ENCODE measurements around the gene FMNL2.

The FMNL2 gene

DNA sequence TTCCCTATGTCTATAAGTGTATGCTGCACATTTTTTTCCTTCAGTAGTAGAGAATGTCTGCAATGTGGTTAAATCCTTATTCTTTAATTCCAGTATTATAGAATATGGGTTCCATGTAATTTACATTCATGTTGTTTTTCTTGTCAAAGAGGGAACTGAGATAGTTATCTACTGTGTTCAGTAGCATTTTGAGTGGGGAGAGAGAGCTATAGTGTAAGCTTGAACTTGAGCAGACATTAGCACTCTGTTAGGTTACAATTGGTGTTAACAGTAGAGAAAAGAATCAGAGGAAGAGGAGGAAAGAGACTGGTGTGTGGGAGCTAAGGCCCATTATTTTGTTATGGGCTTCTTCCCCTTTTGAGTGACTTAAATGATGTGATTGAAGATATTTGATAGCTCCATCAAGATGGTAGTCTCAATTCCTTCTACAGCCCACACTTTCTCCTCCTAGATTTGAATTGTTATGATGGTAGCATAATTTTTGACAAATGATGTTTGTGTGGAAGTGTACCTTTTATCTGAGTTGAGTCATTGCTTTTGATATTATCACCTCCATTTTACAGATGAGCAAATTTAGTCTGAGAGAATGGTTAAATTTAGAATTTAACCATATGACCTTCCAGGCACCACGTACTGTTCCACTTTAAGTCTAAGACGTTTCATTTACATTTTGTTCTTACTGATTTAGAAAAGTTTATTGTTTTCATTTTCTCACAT is 71.3 kb downstream of the FMNL2 start:
- DNase-seq = no peak

DNA sequence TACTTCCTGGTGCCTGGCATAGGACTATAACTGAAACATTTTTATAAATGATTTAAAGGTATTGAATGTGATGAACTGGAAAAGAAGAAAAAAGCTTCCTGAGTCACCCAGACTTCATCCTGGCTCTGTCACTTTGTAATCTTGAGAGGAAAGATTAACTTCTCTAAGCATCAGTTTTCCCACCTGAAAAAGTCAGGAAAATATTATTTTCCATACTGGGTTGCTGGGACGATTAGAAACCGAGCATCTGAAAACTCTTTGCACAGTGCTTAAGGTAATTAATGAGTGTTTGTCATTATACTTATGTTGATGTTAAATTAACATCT is 71.8 kb downstream of the FMNL2 start:
- DNase-seq = no peak

GRCh38 chr2:152407204-152407721 is 72.3 kb downstream of the FMNL2 start:
- no peak for DNase-seq

DNA sequence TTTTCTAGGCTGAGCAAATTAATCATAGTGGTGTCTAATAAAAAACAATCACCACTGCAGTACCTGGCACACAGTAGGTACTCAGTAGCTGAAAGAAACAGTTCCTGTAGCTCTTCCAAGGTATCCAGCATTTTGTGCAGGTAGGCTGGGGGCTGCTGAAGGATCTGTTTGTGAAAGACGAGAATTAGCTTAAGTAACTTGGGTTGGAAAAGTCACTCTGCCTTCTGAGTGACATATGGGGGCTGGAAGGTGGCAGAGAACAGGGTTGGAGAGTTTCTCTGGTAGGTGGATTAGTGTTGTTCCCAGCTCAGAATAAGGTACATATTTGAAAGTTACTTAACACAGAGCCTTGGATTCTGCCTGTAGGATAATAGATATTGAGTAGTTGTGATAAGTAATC is 72.8 kb downstream of the FMNL2 start:
- DNase-seq = no peak

DNA sequence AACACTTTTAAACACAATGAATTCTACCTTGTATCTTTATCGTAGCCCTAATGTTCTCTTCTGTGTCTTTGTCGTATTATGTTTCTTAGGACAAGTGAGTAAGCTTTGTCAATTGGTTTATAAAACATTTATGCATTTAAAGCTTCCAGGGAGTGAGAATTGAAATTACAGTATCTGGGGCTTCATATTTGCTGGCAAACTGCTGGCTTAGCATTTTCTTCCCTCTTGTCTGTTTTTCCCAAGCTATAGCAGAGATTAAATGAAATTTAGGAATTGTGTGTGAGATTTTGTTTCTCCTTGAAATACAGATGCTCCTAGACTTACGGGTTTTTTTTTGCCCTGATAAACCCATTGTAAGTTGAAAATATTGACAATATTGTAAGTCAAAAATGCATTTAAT is 73.3 kb downstream of the FMNL2 start:
- no peak for DNase-seq

GRCh38 chr2:152409386-152410164 is 74.6 kb downstream of the FMNL2 start:
- no peak for DNase-seq

- DNase-seq = no peak
Observed at GRCh38 chr2:152410165-152410597, 75.2 kb downstream of the FMNL2 start.

GRCh38 chr2:152411154-152411553 is 76.2 kb downstream of the FMNL2 start:
- no peak for DNase-seq

DNA sequence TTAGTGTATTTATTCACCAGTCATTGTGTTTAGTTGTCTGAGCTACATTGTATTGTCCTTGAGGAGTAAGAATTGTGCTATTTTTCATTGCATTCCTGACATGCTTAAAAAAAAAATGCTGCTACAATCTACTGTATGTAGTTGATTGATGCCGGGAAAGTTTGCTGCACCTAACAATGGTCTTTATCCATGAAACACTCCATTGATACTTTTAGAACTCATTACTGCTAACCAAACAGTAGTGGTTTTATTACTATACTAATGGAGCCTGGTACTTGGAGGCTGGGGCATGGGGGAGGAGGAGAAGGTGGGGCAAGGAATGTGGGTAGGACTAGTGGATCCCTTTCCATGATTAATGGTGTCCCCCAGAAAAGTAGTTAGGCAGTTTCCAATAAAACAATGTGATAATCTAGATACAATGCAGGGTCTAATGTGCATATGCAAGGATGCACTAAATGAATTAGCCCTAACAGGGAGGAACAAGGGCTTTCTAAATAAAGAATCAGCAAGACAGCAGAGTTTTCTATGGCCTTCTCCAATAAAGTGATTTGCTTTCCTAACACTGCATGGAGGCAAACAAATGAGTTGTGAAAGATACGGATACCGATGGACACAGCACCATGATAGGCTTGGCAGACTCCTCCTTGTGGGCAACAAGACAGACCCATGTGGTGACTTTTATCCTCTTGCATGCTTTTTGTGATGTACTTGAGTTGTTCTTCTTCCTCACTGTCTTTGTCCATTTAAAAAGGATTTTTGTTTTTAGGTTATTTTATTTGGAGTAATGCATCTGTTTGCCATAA is 78.5 kb downstream of the FMNL2 start:
- no peak for DNase-seq

- no peak for DNase-seq
Observed at GRCh38 chr2:152415231-152415642, 80.3 kb downstream of the FMNL2 start.

DNA sequence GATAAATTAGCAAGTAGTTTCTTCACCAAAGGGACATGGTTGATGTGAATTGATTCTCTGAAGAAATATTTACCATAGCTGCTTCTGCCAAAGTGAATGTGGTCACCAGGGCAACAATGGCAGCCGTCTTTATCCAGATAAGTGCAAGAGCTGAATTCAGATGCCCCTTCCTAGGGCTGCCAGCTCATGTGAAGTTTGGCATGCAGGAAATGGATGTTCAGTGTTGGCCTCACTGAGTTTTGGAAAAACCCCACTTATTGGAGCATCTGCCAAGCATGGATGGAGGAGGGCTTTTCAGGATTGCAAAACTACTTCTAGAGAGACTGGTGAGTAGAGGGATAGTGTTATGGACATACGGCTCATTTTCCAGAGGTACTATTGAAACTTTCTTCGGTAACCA is 80.8 kb downstream of the FMNL2 start:
- DNase-seq = no peak

- DNase-seq = no peak
Observed at GRCh38 chr2:152418688-152419087, 83.7 kb downstream of the FMNL2 start.

- DNase-seq = no peak
Observed at GRCh38 chr2:152419944-152420343, 85.0 kb downstream of the FMNL2 start.

- no peak for DNase-seq
Observed at GRCh38 chr2:152420363-152420762, 85.4 kb downstream of the FMNL2 start.

- no peak for DNase-seq
Observed at GRCh38 chr2:152420936-152421335, 86.0 kb downstream of the FMNL2 start.

DNA sequence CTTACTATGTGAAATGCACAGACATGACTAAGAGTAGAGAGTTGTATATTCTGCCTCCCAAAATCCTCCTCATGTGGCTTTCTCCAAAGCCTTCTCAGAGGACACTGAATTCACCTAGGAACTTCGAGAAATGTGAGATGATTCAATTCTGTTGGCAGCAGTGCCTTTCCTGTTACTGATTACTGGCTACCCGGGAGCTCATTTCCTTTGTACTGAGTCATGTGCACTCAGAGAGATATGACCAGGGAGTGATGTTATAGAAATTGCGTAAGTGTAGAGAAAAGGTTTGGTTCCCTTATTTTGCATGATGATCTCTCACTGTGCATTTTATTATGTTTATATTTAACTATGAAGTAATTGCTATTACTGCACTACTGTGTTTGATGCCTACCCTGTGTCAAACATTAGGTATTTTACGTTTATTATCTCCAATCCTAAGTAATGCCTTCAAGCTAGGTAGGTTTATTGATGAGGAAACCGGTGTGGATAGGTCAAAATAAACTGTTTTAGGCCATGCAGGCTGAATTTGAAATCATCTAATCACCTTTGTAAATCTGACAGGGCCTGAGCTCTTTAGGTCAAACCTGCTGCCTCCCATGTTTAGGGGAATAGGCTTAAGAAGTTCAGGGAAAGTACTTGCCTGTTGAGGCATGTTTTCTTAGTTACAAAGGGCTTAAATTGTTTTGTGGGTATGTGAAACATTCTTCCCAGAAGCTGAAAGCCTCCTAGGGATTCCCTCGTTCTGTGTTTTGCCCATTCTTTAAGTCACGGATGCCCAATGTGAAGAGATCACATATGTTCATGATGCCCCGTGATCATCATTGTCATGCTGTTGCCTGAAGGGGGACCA is 86.8 kb downstream of the FMNL2 start:
- DNase-seq = no peak

- no peak for DNase-seq
Observed at GRCh38 chr2:152423684-152424083, 88.7 kb downstream of the FMNL2 start.

GRCh38 chr2:152425765-152426727 is 91.1 kb downstream of the FMNL2 start:
- DNase-seq = no peak

GRCh38 chr2:152426801-152427200 is 91.8 kb downstream of the FMNL2 start:
- DNase-seq = no peak

DNA sequence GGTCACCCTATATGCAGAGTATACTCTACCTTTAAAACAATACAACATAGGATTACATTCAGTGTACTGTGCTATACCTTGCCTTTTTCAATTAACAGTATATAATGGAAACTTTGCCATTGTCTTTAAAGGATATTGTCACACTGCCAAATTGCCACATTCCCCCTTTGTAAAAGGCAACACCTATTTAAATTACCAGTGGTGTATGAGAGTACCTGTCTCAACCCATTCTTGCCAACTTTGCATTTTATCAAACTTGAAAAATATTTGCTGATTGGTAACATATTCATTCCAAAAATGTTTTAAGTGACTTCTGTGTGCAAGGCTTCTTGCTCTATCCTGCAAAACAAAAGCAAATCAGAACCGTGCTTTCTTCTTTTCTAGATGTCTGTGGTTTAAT is 92.9 kb downstream of the FMNL2 start:
- no peak for DNase-seq
